GM19467 (cell line): ENCODE results near the gene TDRD7.
"Not testable (repeated sequence)": the region's sequence is repeated elsewhere in the genome, so short reads cannot be mapped to it uniquely, and the experiment has no call there.

Source experiments
- ATAC-seq: cut with Tn5 transposase; IDR thresholded peaks from one replicate; pipeline ENCODE4 v1.9.1; 2021; ENCODE audit warnings: mild to moderate bottlenecking, moderate library complexity; ENCODE audit not compliant: unreplicated experiment

TDRD7 gene

GRCh38 chr9:97475059-97475458 lies 63.2 kb downstream of the TDRD7 start:
- no peak for ATAC-seq

- ATAC-seq: no peak
Measured at GRCh38 chr9:97478301-97478981, 66.5 kb downstream of the TDRD7 start.

- ATAC-seq: no peak
Measured at GRCh38 chr9:97479496-97480159, 67.7 kb downstream of the TDRD7 start.

GRCh38 chr9:97480174-97480573 lies 68.3 kb downstream of the TDRD7 start:
- ATAC-seq: no peak

- ATAC-seq: no peak
Measured at GRCh38 chr9:97480749-97481148, 68.9 kb downstream of the TDRD7 start.

- ATAC-seq: no peak
Measured at GRCh38 chr9:97484134-97484533, 72.2 kb downstream of the TDRD7 start.

GRCh38 chr9:97487107-97487506 lies 75.2 kb downstream of the TDRD7 start:
- ATAC-seq: no peak

GRCh38 chr9:97487861-97488260 lies 76.0 kb downstream of the TDRD7 start:
- no peak for ATAC-seq

- ATAC-seq: no peak
Measured at GRCh38 chr9:97491216-97491999, 79.5 kb downstream of the TDRD7 start.

- ATAC-seq: not testable (repeated sequence)
Measured at GRCh38 chr9:97497558-97498375, 85.9 kb downstream of the TDRD7 start.

- not testable (repeated sequence) for ATAC-seq
Measured at GRCh38 chr9:97498846-97499245, 87.0 kb downstream of the TDRD7 start.

GRCh38 chr9:97500263-97500662 lies 88.4 kb downstream of the TDRD7 start:
- no peak for ATAC-seq

- ATAC-seq: no peak
Measured at GRCh38 chr9:97500765-97501176, 88.9 kb downstream of the TDRD7 start.

GRCh38 chr9:97501177-97501971 lies 89.5 kb downstream of the TDRD7 start, which contains the start of gene TMOD1:
Gene TMOD1, plus strand, starts transcription at chr9:97501666. Its CDS starts 22,523 bp downstream, at chr9:97524189.
- ATAC-seq: peak; percentile 45

GRCh38 chr9:97501972-97502221 lies 90.0 kb downstream of the TDRD7 start:
- peak; percentile 29 for ATAC-seq

- ATAC-seq: no peak
Measured at GRCh38 chr9:97502222-97502983, 90.5 kb downstream of the TDRD7 start.

- ATAC-seq: no peak
Measured at GRCh38 chr9:97502984-97503861, 91.3 kb downstream of the TDRD7 start.

- ATAC-seq: no peak
Measured at GRCh38 chr9:97503862-97504210, 91.9 kb downstream of the TDRD7 start.
